Ishikawa (cell line): ENCODE measurements around the gene SLC7A1.

ENCODE experiments used
- CEBPB ChIP-seq: IDR thresholded peaks from 2 replicates; pipeline ENCODE4 v1.6.1; 2012
- EGR1 ChIP-seq: IDR thresholded peaks from 2 replicates; pipeline ENCODE4 v1.6.1; 2012
- TAF1 ChIP-seq: IDR thresholded peaks from 2 replicates; pipeline ENCODE4 v1.6.1; 2012; ENCODE audit warnings: low read depth, mild to moderate bottlenecking

DNA sequence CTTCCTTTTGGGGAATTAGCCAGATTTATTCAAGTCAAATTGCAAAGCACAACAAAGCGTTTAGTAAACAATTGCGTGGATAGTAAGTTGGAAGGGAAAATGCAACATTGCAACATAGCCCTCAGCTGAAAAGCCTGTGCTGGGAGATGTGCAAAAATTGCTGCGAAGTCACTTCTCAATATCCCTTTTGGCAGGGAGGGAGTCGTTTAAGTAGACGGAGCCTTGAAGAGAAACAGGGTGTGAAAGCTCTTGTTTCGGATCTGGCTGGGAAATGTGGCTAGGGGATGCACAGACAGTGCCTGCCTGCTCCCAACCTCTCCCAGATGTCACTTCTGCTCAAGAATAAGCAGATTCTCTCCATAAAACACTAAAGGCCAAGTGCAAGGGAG lies 56.8 kb downstream of the SLC7A1 start:
- no peak for TF ChIP-seq TAF1
- no peak for TF ChIP-seq CEBPB
- no peak for TF ChIP-seq EGR1
